ENCODE data around the gene EPC2.

Gene EPC2

GRCh38 chr2:148816176-148816575, 171.6 kb downstream of the EPC2 start:
- FAIRE-seq = no peak

GRCh38 chr2:148817210-148817708, 172.7 kb downstream of the EPC2 start:
- FAIRE-seq = no peak

- no peak for FAIRE-seq
Measured at GRCh38 chr2:148819019-148819585, 174.6 kb downstream of the EPC2 start.

GRCh38 chr2:148824190-148824589, 179.6 kb downstream of the EPC2 start:
- FAIRE-seq = no peak

GRCh38 chr2:148826791-148827190, 182.2 kb downstream of the EPC2 start:
- no peak for FAIRE-seq

GRCh38 chr2:148828941-148829340, 184.4 kb downstream of the EPC2 start:
- no peak for FAIRE-seq

- no peak for FAIRE-seq
Measured at GRCh38 chr2:148829618-148830017, 185.1 kb downstream of the EPC2 start.

GRCh38 chr2:148832637-148833036, 188.1 kb downstream of the EPC2 start:
- no peak for FAIRE-seq
